HL-60 (cell line): Measurements from ENCODE around the gene DAPK3.

Experiments
- CTCF ChIP-seq: IDR thresholded peaks from one replicate; pipeline ENCODE4 v1.5.1; 2011; ENCODE audit warnings: low read length, control low read depth, inconsistent platforms; ENCODE audit not compliant: insufficient read depth
- GABPA ChIP-seq: IDR thresholded peaks from 2 replicates; pipeline ENCODE4 v1.6.1; 2012; ENCODE audit warnings: low read depth
- REST ChIP-seq: IDR thresholded peaks from 2 replicates; pipeline ENCODE4 v1.6.1; 2012; ENCODE audit warnings: low read depth; ENCODE audit not compliant: insufficient replicate concordance

GRCh38 chr19:3923912-3924311 lies 47.0 kb downstream of the DAPK3 start:
- TF ChIP-seq CTCF (no peak), REST (no peak), GABPA (no peak)
